Omental fat pad (tissue), 4 donors: Measurements from ENCODE around the gene ASMTL. TPM values are rescaled to one million over a fixed set of nuclear protein-coding genes. Genes with fewer than 3 reads are reported as not detected.
"Not testable (repeated sequence)": the region's sequence is repeated elsewhere in the genome, so short reads cannot be mapped to it uniquely, and the experiment has no call there.

Experiments used
- ATAC-seq: fragments of 150-250 bp; one replicate; pipeline ENCODE4 v1.9.1; 2016; ENCODE audit warnings: mild to moderate bottlenecking, moderate library complexity; ENCODE audit not compliant: low FRiP score
- DNase-seq: peaks from one replicate; pipeline ENCODE4 v3.0.0-alpha.2; 2019; ENCODE audit warnings: low spot score
- CTCF ChIP-seq, 3 donors: fragments of 450-650 bp; IDR thresholded peaks; one replicate each; pipeline ENCODE4 v1.5.1; 2016 to 2017; ENCODE audit warnings: antibody characterized with exemption in 3 of 3, mild to moderate bottlenecking in 3 of 3, moderate library complexity in 2 of 3
- total RNA-seq, 4 donors: library from RNA; depleted of rRNA; stranded (reverse); fragments of >200 nt; gene quantifications; one replicate each; pipeline ENCODE4 v1.1.0, GENCODE V29; 2016

The ASMTL gene
- total RNA-seq, 4 donors from 2014 or later, result 17.9 to 27.3 (median 21.8) TPM

GRCh38 chrX:1480082-1480785 lies 27.5 kb upstream of the ASMTL start:
- DNase-seq, result no peak
- TF ChIP-seq CTCF (IDR thresholded peaks at IDR 0.05), result no peak
- no peak for ATAC-seq

- no peak for DNase-seq
- no peak for TF ChIP-seq CTCF (IDR thresholded peaks at IDR 0.05)
These were observed 25.2 kb upstream of the ASMTL start for GRCh38 chrX:1477801-1478458.

GRCh38 chrX:1477229-1477628 lies 24.5 kb upstream of the ASMTL start:
- TF ChIP-seq CTCF (IDR thresholded peaks at IDR 0.05), result no peak
- DNase-seq, result no peak
- ATAC-seq, result no peak

More at GRCh38 chrX:1477801-1478458, 25.2 kb upstream of the ASMTL start:
- ATAC-seq, result no peak

- TF ChIP-seq CTCF (IDR thresholded peaks at IDR 0.05), result no peak
- ATAC-seq (no peak), DNase-seq (no peak)
These were observed 24.0 kb upstream of the ASMTL start for GRCh38 chrX:1476682-1477081.

GRCh38 chrX:1475881-1476280 lies 23.2 kb upstream of the ASMTL start:
- DNase-seq (no peak), ATAC-seq (no peak)
- no peak for TF ChIP-seq CTCF (IDR thresholded peaks at IDR 0.05)

- DNase-seq, result no peak
- no peak for TF ChIP-seq CTCF (IDR thresholded peaks at IDR 0.05)
- no peak for ATAC-seq
These were observed 22.8 kb upstream of the ASMTL start for GRCh38 chrX:1475481-1475880.

- DNase-seq, ATAC-seq: not testable (repeated sequence)
These were observed 21.9 kb upstream of the ASMTL start for GRCh38 chrX:1474593-1474992.
